Astrocyte of the spinal cord (primary cell): ENCODE results near the gene RBM47.
"Not testable (repeated sequence)": the region's sequence is repeated elsewhere in the genome, so short reads cannot be mapped to it uniquely, and the experiment has no call there.

ENCODE experiments used
- DNase-seq: peaks from one replicate; pipeline ENCODE4 v3.0.0; 2011; ENCODE audit warnings: low read depth, low spot score
- H3K4me3 ChIP-seq: 2 replicates; pipeline ENCODE4 v1.5.1; 2011; ENCODE audit warnings: low read depth, mild to moderate bottlenecking, low read length, moderate library complexity
- in situ Hi-C: cut with HindIII; loops from 2 replicates; pipeline ENCODE4 v1.10.0; 2017; ENCODE audit warnings: low sequenced_read_pairs
- TF ChIP-seq, protein P1 (sequence below): IDR thresholded peaks from 2 replicates; pipeline ENCODE4 v1.5.1; 2012; ENCODE audit warnings: low read depth, mild to moderate bottlenecking, low read length, inconsistent platforms

The RBM47 gene

DNA sequence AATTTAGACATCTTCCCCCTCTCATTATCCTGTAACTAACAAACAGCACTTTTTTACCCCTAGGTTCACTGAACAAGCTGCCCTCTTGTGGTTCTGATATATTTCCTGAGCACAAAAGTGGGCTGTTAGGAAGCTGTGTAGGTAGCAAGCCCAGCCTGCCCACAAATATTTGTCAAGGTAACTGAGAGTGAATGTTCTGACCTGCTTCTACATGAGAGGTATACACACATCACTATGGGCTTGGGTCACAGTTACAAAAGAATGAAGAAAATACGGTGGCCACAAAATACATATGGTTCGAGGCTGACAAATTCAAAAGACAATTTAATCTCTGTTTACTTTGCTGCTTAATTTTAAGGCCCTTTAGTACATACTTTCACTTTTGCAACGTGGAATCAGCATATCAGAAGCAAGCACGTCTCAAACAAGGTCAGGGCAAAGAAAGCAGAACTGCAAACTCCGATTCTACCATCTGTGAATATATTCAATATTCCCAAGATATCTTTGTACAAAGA, 78.7 kb downstream of the RBM47 start:
- in situ Hi-C loops = no loop called here
- peak; percentile 30 for DNase-seq
- TF ChIP-seq, protein P1, sequence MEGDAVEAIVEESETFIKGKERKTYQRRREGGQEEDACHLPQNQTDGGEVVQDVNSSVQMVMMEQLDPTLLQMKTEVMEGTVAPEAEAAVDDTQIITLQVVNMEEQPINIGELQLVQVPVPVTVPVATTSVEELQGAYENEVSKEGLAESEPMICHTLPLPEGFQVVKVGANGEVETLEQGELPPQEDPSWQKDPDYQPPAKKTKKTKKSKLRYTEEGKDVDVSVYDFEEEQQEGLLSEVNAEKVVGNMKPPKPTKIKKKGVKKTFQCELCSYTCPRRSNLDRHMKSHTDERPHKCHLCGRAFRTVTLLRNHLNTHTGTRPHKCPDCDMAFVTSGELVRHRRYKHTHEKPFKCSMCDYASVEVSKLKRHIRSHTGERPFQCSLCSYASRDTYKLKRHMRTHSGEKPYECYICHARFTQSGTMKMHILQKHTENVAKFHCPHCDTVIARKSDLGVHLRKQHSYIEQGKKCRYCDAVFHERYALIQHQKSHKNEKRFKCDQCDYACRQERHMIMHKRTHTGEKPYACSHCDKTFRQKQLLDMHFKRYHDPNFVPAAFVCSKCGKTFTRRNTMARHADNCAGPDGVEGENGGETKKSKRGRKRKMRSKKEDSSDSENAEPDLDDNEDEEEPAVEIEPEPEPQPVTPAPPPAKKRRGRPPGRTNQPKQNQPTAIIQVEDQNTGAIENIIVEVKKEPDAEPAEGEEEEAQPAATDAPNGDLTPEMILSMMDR = peak; percentile 37
- no peak overlapping the region for H3K4me3 ChIP-seq

DNA sequence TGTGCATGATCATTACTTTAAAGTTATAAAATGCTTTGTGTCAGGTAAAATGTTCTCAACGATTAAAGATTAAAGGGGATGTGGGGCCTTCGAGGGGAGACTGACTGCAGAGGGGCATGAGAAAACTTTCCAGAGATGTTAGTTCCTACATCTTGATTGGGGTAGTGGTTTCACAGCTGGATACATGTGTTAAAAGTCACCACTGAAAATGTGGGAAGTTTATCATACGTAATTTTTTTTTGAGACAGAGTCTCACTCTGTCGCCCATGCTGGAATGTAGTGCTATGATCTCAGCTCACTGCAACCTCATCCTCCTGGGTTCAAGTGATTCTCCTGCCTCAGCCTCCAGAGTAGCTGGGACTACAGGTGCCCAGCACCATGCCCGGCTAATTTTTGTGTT, 79.5 kb downstream of the RBM47 start:
- TF ChIP-seq, protein P1 = no peak
- H3K4me3 ChIP-seq = no peak overlapping the region
- no peak for DNase-seq
- in situ Hi-C loops = no loop called here

DNA sequence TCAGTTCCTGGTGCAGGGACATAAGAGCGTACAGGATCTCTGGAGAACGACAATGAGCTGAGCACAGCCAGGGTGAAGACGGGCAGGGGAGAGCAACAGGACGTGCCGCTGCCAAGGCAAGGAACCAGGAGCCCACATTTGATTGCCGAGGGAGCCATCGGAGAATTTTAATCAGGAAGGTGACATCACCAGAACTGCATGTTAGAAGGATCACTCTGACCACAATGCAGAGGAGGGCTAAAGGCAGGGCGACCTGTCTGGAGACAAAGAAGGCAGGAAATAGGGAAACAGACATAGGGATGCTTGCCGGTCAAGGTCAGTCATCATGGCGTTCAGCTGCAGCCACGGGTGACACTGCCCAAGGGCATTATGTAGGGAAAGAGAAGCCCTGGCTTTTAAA, 81.4 kb downstream of the RBM47 start:
- TF ChIP-seq, protein P1 = no peak
- H3K4me3 ChIP-seq = no peak overlapping the region
- DNase-seq = peak; percentile 53
- in situ Hi-C loops = no loop called here

DNA sequence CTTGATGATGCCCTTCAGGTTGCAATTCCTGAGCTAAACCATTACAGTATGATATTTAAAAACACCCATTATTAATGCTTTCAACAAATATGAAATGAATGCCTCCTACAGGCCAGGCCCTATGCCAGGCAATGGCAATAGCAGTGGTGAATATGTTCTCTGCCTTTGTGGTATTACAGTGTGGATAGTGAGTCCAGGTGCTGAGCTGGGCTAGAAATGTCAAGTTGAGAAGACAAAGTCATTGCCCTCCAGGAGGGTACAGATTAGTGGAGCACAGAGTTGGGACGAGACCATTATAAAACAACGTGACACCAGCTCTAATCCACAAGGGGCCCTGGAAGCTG, 81.9 kb downstream of the RBM47 start:
- DNase-seq = no peak
- TF ChIP-seq, protein P1 = no peak
- in situ Hi-C loops = no loop called here
- H3K4me3 ChIP-seq = no peak overlapping the region

DNA sequence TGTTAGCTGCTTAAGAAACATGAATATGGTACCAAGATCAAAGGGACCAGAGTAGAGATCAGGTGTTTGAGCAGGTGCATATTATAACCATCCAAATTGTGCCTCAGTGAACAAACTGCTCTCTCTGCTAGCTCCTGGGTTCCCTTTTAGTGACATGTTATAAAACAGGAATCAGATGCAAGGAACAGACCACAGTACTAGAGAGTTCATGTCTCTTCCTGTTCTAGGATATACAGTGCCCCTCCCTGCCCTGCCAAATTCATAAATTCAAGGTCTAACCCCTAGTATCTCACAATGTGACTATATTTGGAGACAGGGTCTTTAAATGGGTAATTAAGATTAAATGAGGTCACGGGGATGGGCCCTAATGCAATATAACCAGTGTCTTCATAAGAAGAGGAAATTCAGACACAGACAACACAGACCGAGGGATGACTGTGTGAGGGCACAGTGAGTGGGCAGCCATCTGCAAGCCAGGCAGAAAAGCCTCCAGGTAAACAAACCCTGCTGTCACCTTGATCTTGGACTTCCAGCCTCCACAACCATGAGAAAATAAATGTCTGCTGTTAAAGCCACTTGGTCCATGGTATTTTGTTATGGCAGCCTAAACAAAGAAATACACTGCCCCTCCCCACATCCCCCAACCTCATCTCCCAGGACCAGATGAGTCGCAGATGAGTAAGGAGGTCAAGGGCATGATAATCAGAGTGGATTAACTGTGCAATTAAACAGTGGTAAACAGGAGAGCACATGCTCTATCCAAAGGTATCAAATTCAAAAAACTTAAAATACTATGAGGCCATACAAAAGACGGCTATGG, 82.5 kb downstream of the RBM47 start:
- H3K4me3 ChIP-seq = no peak overlapping the region
- DNase-seq = no peak
- TF ChIP-seq, protein P1 = no peak
- in situ Hi-C loops = no loop called here

DNA sequence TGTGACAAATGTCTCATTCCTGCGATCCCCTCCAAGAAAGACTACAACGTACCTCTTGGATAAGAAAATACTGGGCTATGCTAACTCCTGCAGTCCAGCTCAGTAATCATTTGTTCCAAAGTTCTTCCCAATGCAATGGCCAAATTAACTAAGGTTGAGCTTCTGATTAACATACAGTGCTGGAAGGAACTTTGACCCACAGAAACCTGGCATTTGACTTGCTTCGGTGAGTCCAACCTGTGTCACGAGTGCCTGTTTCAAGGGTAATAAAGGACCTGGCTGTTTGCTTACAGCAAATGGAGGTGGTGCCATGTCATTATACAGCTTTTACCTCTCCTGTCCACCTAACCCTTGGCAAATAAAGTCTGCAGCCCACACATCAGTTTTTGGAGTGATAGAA, 83.2 kb downstream of the RBM47 start:
- no peak overlapping the region for H3K4me3 ChIP-seq
- TF ChIP-seq, protein P1 = no peak
- no peak for DNase-seq
- in situ Hi-C loops = no loop called here

DNA sequence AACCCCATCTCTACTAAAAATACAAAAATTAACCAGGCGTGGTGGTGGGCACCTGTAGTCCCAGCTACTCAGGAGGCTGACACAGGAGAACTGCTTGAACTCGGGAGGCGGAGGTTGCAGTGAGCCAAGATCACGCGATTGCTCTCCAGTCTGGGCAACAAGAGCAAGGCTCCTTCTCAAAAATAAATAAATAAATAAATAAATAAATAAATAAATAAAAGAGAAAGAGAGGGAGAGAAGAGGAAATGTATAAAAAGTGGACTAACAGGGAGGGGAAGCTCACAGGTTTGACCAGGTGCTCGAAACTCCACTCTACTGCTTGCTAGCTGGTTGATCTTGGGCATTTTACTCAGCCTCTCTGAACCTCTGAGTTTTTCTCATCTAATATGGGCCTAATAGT, 84.2 kb downstream of the RBM47 start:
- in situ Hi-C loops, DNase-seq: not testable (repeated sequence)

More for the DNA sequence above, 84.2 kb downstream of the RBM47 start:
- H3K4me3 ChIP-seq = not testable (repeated sequence)
